Duodenal mucosa (tissue), 2 donors: Measurements from ENCODE around the gene DPAGT1.
"Not testable (repeated sequence)": the region's sequence is repeated elsewhere in the genome, so short reads cannot be mapped to it uniquely, and the experiment has no call there.

Experiments used
- H3K27ac ChIP-seq: one replicate; pipeline ENCODE4 v1.7.0; 2013; ENCODE audit warnings: low read depth, low read length
- H3K27me3 ChIP-seq, 2 donors: one replicate each; pipeline ENCODE4 v1.7.0; 2013; ENCODE audit warnings: low read length in 2 of 2, control low read depth in 1 of 2; ENCODE audit not compliant: insufficient read depth in 2 of 2, control insufficient read depth in 1 of 2
- H3K36me3 ChIP-seq, 2 donors: one replicate each; pipeline ENCODE4 v1.7.0; 2013; ENCODE audit warnings: low read length in 2 of 2, control low read depth in 1 of 2; ENCODE audit not compliant: insufficient read depth in 2 of 2, control insufficient read depth in 1 of 2
- H3K4me1 ChIP-seq, 2 donors: one replicate each; pipeline ENCODE4 v1.7.0; 2013; ENCODE audit warnings: low read length in 2 of 2, control low read depth in 1 of 2; ENCODE audit not compliant: insufficient read depth in 2 of 2, control insufficient read depth in 1 of 2
- H3K4me3 ChIP-seq, 2 donors: one replicate each; pipeline ENCODE4 v1.7.0; 2013; ENCODE audit warnings: low read length in 2 of 2, low read depth in 1 of 2
- H3K9ac ChIP-seq, 2 donors: one replicate each; pipeline ENCODE4 v1.7.0; 2013; ENCODE audit warnings: low read length in 2 of 2, low read depth in 1 of 2
- H3K9me3 ChIP-seq, 2 donors: one replicate each; pipeline ENCODE4 v1.7.0; 2013; ENCODE audit warnings: low read length in 2 of 2, control low read depth in 1 of 2; ENCODE audit not compliant: control insufficient read depth in 1 of 2

Gene DPAGT1

DNA sequence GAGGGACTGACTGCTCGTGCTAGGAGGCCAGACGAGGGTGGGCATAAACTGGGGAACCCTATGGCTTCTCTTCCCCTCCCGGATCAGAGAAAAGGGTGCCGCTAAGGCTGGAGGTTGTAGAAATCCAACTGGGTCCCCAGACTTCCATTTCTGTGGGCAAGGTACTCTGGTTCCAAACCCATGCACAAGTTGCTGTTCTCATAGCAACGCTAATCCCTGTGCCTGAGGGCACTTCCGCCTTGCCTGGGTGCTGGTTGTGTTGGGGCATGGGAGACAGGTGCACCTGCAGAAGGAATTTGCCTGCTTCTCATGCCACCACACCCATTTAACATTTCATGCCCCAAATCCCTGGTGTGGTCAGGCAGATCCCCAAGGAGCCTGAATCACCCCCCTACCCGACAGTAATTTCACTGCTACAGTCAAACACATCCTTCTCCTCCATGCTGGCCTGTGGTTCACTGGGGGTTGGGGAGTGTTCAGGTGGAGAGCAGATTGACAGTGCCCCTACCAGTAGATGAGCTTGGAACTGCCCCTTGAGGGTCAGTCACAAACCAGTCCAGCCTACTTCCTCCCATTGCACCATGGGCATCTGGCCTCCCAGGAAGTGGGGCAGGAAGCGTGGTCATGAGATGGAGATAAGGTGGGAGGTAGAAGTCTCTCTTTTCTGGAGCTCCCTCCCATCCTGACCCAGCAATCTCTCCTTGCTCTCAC, 6.6 kb upstream of the DPAGT1 start:
- Histone ChIP-seq H3K27ac (peak overlapping the region; percentile 48), H3K9me3 (no peaks in the 10 kb centered on the region), H3K27me3 (no peaks in the 10 kb centered on the region), H3K4me3 (peak overlapping the region; percentile 75 to 94), H3K9ac (peak overlapping the region; percentile 69 to 88), H3K4me1 (peaks cover 23 to 39% of the 10 kb centered on the region in 2 donors), H3K36me3 (peaks cover 22 to 30% of the 10 kb centered on the region in 2 donors)

DNA sequence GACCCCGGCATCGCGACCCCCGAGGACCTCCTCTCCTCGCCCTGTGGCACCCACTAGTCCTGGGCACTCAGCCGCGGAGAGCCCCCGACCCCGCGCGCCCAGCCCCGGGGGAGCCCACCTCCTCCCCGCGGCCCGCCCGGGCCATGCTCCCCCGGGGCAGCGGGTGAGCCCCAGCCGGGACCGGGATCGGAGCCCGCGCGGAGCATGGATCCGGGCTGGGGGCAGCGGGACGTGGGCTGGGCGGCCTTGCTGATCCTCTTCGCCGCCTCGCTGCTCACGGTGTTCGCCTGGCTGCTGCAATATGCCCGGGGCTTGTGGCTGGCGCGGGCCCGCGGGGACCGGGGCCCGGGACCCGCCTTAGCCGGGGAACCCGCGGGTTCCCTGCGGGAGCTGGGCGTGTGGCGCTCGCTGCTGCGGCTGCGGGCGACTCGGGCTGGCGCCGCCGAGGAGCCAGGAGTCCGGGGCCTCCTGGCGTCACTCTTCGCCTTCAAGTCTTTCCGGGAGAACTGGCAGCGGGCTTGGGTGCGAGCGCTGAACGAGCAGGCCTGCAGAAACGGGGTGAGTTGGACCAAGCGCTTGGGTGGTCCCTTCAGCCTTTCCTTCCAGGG, 6.0 kb upstream of the DPAGT1 start:
- peaks cover 23 to 45% of the 10 kb centered on the region in 2 donors for H3K4me1 ChIP-seq

DNA sequence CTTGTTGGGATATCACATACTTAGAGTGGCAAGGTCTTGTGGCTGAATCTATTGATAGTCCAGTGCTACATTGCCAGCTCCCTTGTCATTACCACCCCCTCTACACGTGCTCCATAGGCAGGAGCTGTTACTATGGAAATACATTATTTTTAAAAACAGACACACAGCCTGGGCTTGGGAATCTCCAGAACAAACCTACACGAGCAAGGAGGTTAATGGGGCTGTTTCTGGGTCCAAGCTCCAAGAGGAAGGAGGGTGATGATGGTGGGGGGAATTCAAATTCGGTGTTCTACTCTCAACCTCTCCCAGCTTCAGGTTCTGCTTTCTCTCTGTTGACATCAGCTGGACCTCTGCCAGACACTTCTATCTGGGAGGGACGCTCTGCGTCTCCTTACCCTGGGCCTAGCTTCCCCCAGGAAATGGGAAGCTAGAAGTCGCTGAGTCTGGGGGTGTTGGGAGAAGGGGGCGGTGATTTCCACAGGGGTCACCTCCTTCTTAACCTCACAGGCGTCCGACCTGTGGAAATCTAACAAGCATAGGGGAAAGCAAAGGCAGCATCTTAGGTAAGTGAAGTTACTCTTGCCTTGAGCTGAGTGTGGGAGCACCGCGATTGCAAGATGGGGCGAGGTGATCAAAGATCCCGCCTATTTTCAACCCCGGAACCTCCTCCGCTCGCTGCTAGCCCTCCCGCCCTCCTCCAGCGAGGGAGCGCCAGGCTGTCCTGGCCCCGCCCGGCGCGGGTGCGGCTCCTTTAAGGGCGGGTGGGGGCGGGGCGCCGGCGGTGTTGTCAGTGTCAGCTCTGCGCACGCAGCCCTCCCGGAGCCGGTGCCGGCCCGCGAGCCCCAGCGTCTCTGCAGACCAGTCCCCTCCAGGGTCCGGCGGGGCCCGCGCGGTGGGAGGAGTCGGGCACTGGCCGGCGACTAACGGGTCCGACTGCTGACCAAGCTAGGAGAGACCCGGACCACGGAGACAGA, 5.2 kb upstream of the DPAGT1 start, which contains the start of gene C2CD2L:
Gene C2CD2L, plus strand, starts transcription at position 781 of the 974 bp plus-strand sequence. CDS start 398 bp downstream, outside the sequence.
- Histone ChIP-seq H3K27me3 (no peaks in the 10 kb centered on the region), H3K9ac (peak within 1 kb of the TSS; percentile 69 to 88), H3K36me3 (peaks cover 14 to 17% of the 10 kb centered on the region in 2 donors), H3K27ac (peak within 1 kb of the TSS; percentile 82), H3K4me1 (peaks cover 23 to 49% of the 10 kb centered on the region in 2 donors), H3K9me3 (no peaks in the 10 kb centered on the region), H3K4me3 (peak within 1 kb of the TSS; percentile 75 to 94)

More for the DNA sequence above, 6.0 kb upstream of the DPAGT1 start:
- peak overlapping the region; percentile 75 to 94 for H3K4me3 ChIP-seq
- peak overlapping the region; percentile 69 to 88 for H3K9ac ChIP-seq
- no peaks in the 10 kb centered on the region for H3K9me3 ChIP-seq
- H3K36me3 ChIP-seq = peaks cover 21 to 25% of the 10 kb centered on the region in 2 donors
- H3K27ac ChIP-seq = peak overlapping the region; percentile 48
- H3K27me3 ChIP-seq = no peaks in the 10 kb centered on the region

DNA sequence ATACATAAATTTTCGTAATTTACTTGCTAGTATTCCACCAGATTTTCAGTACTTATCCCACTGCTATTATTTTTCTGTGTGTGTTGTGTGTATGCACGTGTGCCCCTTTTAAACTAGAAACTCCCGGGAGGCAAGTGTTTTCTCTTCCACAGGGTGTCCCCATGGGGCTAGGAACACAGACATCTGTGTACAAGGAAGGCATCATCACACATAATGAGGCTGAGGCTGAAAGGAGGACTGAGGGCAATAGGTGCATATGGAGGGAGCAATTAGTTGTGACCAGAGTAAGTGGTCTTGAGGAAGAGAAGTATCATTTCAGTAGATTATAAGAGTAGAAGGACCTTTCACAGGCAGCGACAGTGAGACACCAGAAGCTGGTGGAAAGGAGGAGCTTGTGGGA, 2.1 kb upstream of the DPAGT1 start:
- Histone ChIP-seq H3K4me3 (no peak overlapping the region), H3K36me3 (no peaks in the 10 kb centered on the region), H3K4me1 (peaks cover 28 to 47% of the 10 kb centered on the region in 2 donors), H3K27ac (no peak overlapping the region), H3K9ac (no peak overlapping the region), H3K27me3 (no peaks in the 10 kb centered on the region), H3K9me3 (no peaks in the 10 kb centered on the region)

- H3K36me3 ChIP-seq, H3K27me3 ChIP-seq, H3K9me3 ChIP-seq: not testable (repeated sequence)
- peak overlapping the region; percentile 55 for H3K27ac ChIP-seq
- H3K4me3 ChIP-seq = peak overlapping the region in 1 of 2 donors; percentile 93
- peaks cover 22 to 41% of the 10 kb centered on the region in 2 donors for H3K4me1 ChIP-seq
- peak overlapping the region in 1 of 2 donors; percentile 87 for H3K9ac ChIP-seq
These were observed 1.6 kb upstream of the DPAGT1 start for GRCh38 chr11:119103161-119103664.

DNA sequence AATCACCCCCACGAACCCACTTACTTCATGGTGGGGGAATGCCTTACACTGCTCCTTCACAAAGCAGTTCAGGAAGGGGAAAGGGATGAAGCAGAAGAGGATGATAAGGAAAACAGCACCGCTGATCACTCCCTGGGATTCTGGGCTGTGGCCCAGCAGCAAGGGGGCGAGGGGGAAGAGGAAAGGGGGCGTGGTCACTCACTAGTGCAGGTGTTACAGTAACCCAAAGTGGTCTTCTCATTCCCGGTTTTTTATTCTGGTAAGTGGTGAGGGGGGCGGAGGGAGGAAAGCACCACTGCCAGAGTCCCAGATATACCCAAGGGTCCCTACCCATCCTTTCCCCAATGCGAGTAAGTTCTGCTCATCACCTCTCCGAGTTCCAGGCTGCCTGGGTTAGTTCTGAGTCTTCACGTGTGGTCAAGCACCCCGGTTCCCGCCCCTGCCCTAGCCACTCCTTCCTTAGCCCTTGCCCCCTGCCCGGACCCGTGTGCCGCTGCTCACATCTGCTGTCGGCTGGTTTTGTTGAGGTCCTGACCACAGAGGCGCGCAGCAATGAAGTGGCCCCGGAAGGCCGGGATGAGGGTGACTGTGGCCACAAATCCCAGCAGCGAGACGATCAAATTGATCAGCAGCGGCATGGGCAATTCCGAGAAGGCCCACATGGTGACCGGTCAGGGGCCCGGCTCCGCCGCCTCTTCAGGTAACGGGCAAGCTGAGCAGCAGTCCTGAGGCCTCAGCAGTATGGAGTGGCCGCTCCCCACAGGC, 477 bp downstream of the DPAGT1 start:
- no peaks in the 10 kb centered on the region for H3K27me3 ChIP-seq
- H3K36me3 ChIP-seq = peaks cover 12 to 21% of the 10 kb centered on the region in 2 donors
- H3K27ac ChIP-seq = peak overlapping the region; percentile 87
- H3K4me3 ChIP-seq = peak overlapping the region; percentile 92 to 93
- no peaks in the 10 kb centered on the region for H3K9me3 ChIP-seq
- H3K9ac ChIP-seq = peak overlapping the region; percentile 87 to 93
- H3K4me1 ChIP-seq = peaks cover 13 to 30% of the 10 kb centered on the region in 2 donors

- Histone ChIP-seq H3K27ac (no peak overlapping the region), H3K4me3 (peak overlapping the region; percentile 92 to 93), H3K9ac (peak overlapping the region; percentile 87 to 93)
These were observed 1.2 kb downstream of the DPAGT1 start for GRCh38 chr11:119100246-119100970.

GRCh38 chr11:119099711-119100110, 1.9 kb downstream of the DPAGT1 start:
- no peak overlapping the region for H3K27ac ChIP-seq
- no peak overlapping the region for H3K9ac ChIP-seq
- no peaks in the 10 kb centered on the region for H3K9me3 ChIP-seq
- H3K27me3 ChIP-seq = no peaks in the 10 kb centered on the region
- peaks cover 12 to 30% of the 10 kb centered on the region in 2 donors for H3K4me1 ChIP-seq
- no peak overlapping the region for H3K4me3 ChIP-seq
- peaks cover 12 to 21% of the 10 kb centered on the region in 2 donors for H3K36me3 ChIP-seq

More at GRCh38 chr11:119100246-119100970, 1.2 kb downstream of the DPAGT1 start:
- Histone ChIP-seq H3K4me1 (peaks cover 12 to 30% of the 10 kb centered on the region in 2 donors), H3K36me3 (peaks cover 12 to 21% of the 10 kb centered on the region in 2 donors), H3K9me3 (no peaks in the 10 kb centered on the region), H3K27me3 (no peaks in the 10 kb centered on the region)
